Mucosa of rectum (tissue), 2 donors: Measurements from ENCODE around the gene CPA1.

Experiments
- H3K27ac ChIP-seq, 2 donors: one replicate each; pipeline ENCODE4 v1.7.0; 2013; ENCODE audit warnings: inconsistent platforms in 2 of 2, low read depth in 2 of 2, low read length in 2 of 2
- H3K27me3 ChIP-seq, 2 donors: one replicate each; pipeline ENCODE4 v1.7.0; 2013; ENCODE audit warnings: low read length in 2 of 2; ENCODE audit not compliant: control insufficient read depth in 2 of 2, insufficient read depth in 2 of 2
- H3K36me3 ChIP-seq, 2 donors: one replicate each; pipeline ENCODE4 v1.7.0; 2013; ENCODE audit warnings: low read length in 2 of 2; ENCODE audit not compliant: control insufficient read depth in 2 of 2, insufficient read depth in 2 of 2
- H3K4me1 ChIP-seq, 2 donors: one replicate each; pipeline ENCODE4 v1.7.0; 2013; ENCODE audit warnings: low read length in 2 of 2, mild to moderate bottlenecking in 1 of 2; ENCODE audit not compliant: control insufficient read depth in 2 of 2, insufficient read depth in 2 of 2
- H3K4me3 ChIP-seq, 2 donors: one replicate each; pipeline ENCODE4 v1.7.0; 2013; ENCODE audit warnings: low read length in 2 of 2
- H3K9ac ChIP-seq, 2 donors: one replicate each; pipeline ENCODE4 v1.7.0; 2013; ENCODE audit warnings: low read length in 2 of 2, low read depth in 1 of 2, mild to moderate bottlenecking in 1 of 2
- H3K9me3 ChIP-seq, 2 donors: one replicate each; pipeline ENCODE4 v1.7.0; 2013; ENCODE audit warnings: low read length in 2 of 2; ENCODE audit not compliant: control insufficient read depth in 2 of 2
- donor health status: healthy.
- donor health status: Normal muscosa, but diverticular disease.

Gene CPA1

DNA sequence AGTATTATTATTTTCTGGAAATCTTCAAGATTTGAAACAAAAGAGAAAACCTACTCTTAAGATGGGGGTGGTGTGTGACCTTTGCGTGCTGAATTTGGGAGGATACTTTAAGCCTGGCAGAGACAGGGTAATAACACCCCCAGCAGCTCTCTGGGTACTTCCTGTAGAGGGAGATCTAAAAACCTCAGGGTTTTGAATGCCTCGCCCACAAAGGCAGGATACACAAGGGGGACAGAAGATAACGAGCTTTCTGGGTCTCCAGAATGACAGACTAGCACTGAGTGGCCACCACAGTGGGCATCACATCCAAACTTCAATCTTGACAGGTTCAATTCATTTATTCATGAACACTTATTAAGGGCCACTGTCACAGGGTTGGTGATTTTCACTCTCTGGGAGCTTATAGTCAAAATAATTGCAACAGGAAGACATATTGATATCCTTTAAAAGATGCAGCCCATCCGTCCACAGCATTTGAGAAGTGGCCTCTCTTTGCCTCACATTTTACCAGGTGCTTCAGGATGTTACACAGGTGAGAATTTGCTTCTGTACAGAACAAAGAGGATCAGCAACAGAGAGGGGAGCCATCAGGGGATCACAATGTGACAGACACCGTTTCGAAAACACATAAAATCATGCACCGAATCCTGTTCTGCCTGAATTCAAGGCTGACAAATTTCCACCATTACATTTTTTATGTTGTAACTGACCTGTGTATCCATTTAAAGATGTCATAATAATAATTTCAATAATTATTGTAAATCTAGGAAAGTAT, 14.3 kb downstream of the CPA1 start:
- no peaks in the 10 kb centered on the region for H3K27me3 ChIP-seq
- no peaks in the 10 kb centered on the region for H3K9me3 ChIP-seq
- H3K27ac ChIP-seq = no peak overlapping the region
- no peak overlapping the region for H3K9ac ChIP-seq
- H3K4me3 ChIP-seq = no peak overlapping the region
- H3K36me3 ChIP-seq = no peaks in the 10 kb centered on the region
- H3K4me1 ChIP-seq = no peaks in the 10 kb centered on the region

DNA sequence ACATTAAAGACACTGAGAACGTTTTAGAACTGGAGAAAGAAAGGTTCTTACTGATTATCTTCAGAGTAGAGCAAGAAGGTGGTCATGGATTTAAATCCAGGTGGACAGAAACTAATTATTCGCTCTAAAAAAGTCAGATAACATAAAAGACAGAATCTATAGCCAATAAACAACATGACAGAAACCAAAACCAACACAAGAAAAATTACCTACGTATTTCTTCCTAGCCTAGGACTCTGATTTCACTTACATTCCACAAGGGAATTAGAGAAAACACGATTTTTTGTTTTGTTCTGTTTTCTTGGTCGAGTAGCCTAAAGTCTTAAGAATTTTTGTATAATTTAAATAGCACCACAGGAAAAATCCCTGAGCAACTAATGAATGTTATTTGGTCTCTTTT, 15.1 kb downstream of the CPA1 start:
- H3K27ac ChIP-seq = no peak overlapping the region
- H3K9ac ChIP-seq = no peak overlapping the region
- no peaks in the 10 kb centered on the region for H3K36me3 ChIP-seq
- H3K9me3 ChIP-seq = no peaks in the 10 kb centered on the region
- H3K4me3 ChIP-seq = no peak overlapping the region
- H3K4me1 ChIP-seq = no peaks in the 10 kb centered on the region
- no peaks in the 10 kb centered on the region for H3K27me3 ChIP-seq

DNA sequence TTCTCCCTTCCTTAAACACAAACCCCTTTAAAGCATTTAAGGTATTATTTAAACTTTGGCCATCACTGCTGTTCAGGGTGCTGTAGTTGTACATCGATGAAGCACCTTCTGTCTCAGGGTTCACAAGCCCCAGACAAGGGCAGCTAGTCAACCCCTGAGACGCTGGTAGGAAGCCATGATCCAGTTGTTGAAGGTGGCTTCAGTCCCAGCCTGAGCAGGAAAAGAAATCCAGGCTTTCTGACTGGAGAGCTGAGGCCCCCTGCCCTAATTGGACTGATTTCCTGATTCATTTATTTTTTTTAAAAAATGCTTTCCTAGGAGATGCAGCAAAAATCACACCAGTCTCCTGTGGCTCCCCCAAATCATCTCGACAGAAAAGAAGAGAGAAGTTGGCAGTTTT, 15.8 kb downstream of the CPA1 start:
- Histone ChIP-seq H3K4me3 (no peak overlapping the region), H3K36me3 (no peaks in the 10 kb centered on the region), H3K27me3 (no peaks in the 10 kb centered on the region), H3K9ac (no peak overlapping the region), H3K9me3 (no peaks in the 10 kb centered on the region), H3K27ac (no peak overlapping the region), H3K4me1 (no peaks in the 10 kb centered on the region)

DNA sequence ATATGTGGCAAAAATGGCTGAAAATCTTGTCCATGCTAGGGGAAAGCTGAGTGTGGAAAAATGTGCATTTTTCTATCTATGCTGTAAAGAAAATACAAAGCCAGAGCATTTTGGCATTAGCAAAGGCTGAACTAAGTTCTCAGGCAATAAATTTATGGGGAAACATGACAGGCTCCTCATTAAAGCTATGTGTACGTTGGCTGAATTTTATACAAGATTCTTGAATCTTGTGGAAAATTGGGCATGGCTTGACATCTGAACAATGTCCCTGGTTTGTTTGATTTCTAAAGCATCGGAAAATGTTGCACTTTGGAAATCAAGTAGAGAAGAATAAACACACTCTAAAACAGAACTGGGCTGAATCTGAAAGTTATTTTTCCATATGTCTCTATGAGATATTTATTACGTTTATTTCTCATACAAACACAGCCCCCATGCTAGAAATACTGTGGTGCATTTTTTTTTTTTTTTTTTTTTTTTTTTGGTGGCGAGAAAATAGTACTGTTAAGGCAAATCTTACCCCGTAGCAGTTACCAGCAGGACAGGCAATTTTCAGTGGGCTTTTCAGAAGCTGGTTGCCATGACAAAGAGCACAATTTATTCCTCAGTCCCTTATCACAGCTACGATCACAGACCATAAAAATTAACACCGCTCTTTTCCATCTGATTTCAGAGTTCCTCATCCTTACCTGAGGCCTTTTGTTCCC, 16.9 kb downstream of the CPA1 start:
- Histone ChIP-seq H3K27ac (no peak overlapping the region), H3K4me3 (no peak overlapping the region), H3K36me3 (no peaks in the 10 kb centered on the region), H3K9ac (no peak overlapping the region), H3K27me3 (no peaks in the 10 kb centered on the region), H3K9me3 (no peaks in the 10 kb centered on the region), H3K4me1 (no peaks in the 10 kb centered on the region)

DNA sequence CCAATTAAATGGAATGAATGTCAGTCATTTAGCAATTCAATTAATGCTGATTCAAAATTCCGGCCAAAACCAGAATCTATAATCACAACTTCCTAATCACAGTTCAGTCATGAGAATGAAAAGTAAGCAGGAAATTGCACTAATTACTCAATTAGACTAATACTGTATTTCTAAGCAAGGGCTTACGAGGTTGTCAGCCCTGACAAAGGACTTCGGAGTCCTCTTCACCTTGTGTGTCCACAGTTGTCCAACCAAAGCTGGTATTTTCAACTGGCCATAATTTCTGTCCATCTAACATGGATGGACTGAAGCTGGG, 17.4 kb downstream of the CPA1 start:
- Histone ChIP-seq H3K27ac (no peak overlapping the region), H3K4me3 (no peak overlapping the region), H3K36me3 (peaks cover 0 to 3% of the 10 kb centered on the region in 2 donors), H3K4me1 (no peaks in the 10 kb centered on the region), H3K27me3 (no peaks in the 10 kb centered on the region), H3K9ac (no peak overlapping the region), H3K9me3 (no peaks in the 10 kb centered on the region)

DNA sequence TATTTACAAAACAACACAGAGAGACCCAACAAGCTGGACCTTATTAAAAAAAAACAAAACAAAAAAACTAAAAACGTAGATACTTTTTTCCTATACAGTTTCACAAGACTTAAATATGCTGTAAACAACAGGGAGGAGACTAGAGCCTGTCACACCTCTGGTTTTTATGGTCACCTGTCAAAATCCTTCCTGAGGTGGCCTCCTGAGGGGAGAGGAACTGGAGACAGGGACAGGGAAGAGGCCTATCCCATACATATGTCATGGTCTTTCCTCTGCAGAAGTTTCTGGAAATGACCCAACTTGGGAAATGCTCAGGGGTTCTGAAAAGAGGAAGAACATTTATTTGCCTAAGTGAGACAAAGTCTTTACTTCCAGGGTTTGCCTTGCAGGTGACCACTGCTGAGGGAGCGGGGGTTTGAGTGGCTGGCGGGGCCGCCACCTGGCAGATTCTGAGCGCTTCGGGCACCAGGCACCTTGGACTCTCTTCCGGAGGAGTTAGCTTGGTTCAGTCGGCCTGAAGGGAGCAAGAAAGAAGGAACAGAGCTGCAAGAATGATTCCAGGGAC, 18.3 kb downstream of the CPA1 start:
- peaks cover 0 to 10% of the 10 kb centered on the region in 2 donors for H3K36me3 ChIP-seq
- no peaks in the 10 kb centered on the region for H3K4me1 ChIP-seq
- no peak overlapping the region for H3K9ac ChIP-seq

DNA sequence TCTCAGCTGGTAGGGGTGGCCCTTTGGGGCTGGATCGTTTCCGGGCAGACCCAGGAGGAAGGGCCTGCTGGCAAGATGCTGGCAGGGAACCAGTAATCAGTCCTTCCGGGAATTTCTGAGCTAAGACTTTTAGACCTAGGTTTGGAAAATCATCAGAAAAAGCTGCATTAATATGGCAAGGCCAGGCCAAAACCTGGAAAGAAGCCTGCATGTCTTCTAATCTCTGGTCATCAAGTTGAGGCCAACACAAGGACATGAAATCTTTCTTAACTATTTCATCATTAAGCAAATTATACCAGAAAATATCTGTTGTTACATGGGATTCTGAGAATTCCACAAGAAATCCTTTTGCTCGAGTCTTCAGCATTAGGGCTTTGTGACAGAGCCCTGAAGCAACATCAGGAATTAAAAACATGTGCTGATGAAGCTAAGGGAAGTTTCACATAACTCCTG, 19.9 kb downstream of the CPA1 start:
- no peaks in the 10 kb centered on the region for H3K4me1 ChIP-seq
- H3K9ac ChIP-seq = no peak overlapping the region
- H3K27me3 ChIP-seq = no peaks in the 10 kb centered on the region
- no peaks in the 10 kb centered on the region for H3K9me3 ChIP-seq
- H3K4me3 ChIP-seq = no peak overlapping the region
- H3K27ac ChIP-seq = no peak overlapping the region
- peaks cover 0 to 10% of the 10 kb centered on the region in 2 donors for H3K36me3 ChIP-seq

More for the DNA sequence above, 18.3 kb downstream of the CPA1 start:
- Histone ChIP-seq H3K27ac (no peak overlapping the region), H3K9me3 (no peaks in the 10 kb centered on the region), H3K27me3 (no peaks in the 10 kb centered on the region), H3K4me3 (no peak overlapping the region)

DNA sequence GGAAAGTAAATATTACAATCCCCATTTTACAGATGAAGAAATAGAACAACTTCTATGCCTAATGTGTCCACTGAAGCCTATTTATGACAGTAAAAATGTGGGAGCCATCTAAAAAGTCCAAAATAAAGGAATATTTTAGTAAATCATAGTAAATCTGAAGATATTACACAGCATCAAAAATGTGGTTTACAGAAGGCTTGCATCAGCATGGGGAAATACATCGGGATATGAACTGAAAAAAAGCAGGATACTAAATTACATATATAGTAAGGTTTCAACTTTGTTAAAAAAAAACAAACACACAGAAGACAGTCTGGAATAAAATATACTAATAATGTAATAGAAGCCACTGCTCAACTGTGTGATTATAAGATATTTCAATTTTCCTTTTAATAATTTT, 20.8 kb downstream of the CPA1 start:
- Histone ChIP-seq H3K4me1 (no peaks in the 10 kb centered on the region), H3K27ac (no peak overlapping the region), H3K4me3 (no peak overlapping the region), H3K36me3 (peaks cover 0 to 10% of the 10 kb centered on the region in 2 donors), H3K27me3 (no peaks in the 10 kb centered on the region), H3K9me3 (no peaks in the 10 kb centered on the region), H3K9ac (no peak overlapping the region)

DNA sequence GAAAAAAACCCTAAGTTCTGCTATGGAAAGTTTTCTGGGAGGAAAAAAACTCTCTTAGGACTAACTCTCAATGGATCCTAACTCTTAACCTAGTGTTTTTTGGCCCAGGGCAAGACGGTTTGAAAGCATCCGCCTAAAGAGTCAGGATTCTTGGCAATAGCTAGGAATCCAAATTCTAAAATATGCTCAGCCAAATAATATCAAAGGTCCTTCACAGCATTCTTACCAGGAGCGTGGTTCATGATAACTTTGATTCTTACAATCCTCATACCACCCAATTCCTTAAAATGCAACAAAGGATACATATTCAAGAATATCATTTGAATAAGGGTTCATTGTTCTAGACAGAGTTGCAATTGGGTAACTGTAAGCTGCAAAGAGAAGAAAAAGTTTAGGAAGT, 21.3 kb downstream of the CPA1 start:
- no peak overlapping the region for H3K27ac ChIP-seq
- peaks cover 0 to 10% of the 10 kb centered on the region in 2 donors for H3K36me3 ChIP-seq
- no peak overlapping the region for H3K4me3 ChIP-seq
- no peaks in the 10 kb centered on the region for H3K9me3 ChIP-seq
- H3K27me3 ChIP-seq = no peaks in the 10 kb centered on the region
- H3K9ac ChIP-seq = no peak overlapping the region
- H3K4me1 ChIP-seq = no peaks in the 10 kb centered on the region

DNA sequence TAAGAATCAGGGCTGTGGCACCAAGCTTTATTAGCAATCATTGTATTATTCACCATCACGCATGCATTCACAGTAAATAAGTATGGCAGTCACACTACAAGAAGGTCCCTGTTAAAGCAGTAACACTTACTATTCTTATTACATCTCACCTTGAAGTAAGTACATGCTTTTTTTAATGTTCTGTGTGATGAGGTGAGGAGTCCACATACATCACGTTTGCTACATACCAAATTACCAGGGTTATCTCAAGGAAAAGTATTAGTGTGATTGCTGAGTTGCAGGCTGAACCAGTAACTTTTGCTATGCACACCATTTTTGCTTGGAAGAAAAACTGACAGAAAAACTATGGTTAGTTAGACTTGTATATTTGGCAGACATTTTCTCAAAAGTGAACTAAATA, 24.7 kb downstream of the CPA1 start:
- peaks cover 0 to 10% of the 10 kb centered on the region in 2 donors for H3K36me3 ChIP-seq
- no peaks in the 10 kb centered on the region for H3K9me3 ChIP-seq
- H3K27me3 ChIP-seq = no peaks in the 10 kb centered on the region
- no peaks in the 10 kb centered on the region for H3K4me1 ChIP-seq
- H3K27ac ChIP-seq = no peak overlapping the region
- no peak overlapping the region for H3K4me3 ChIP-seq
- H3K9ac ChIP-seq = no peak overlapping the region
